Activated CD8-positive, alpha-beta T cell treated with anti-CD3 and anti-CD28 coated beads, Interleukin-2, amount 10 ng/mL, durations not matched to agents 7 days and 5 days (primary cell): ENCODE data around the gene DIS3L2. TPM values are rescaled to one million over a fixed set of nuclear protein-coding genes. Genes with fewer than 3 reads are reported as not detected.
"Not testable (repeated sequence)": the region's sequence is repeated elsewhere in the genome, so short reads cannot be mapped to it uniquely, and the experiment has no call there.

Experiments
- ATAC-seq: fragments of 150-1000 bp; cut with Tn5 transposase; one replicate; pipeline ENCODE4 v1.10.0; 2021; ENCODE audit warnings: moderate library complexity
- CTCF ChIA-PET: fragments of 350-600 bp; sonication (Branson Sonifier 250); formaldehyde crosslinking; loops from one replicate; lab custom pipeline; 2021; ENCODE audit warnings: antibody characterized with exemption; lab: Charles Lee
- POLR2A ChIA-PET: fragments of 350-600 bp; sonication (Branson Sonifier 250); formaldehyde crosslinking; loops from one replicate; lab custom pipeline; 2021; ENCODE audit warnings: antibody characterized with exemption; lab: Charles Lee
- DNase-seq: peaks from one replicate; pipeline ENCODE4 v3.0.0-alpha.2; 2020
- H3K27ac Mint-ChIP-seq: one replicate; pipeline ENCODE4 v1.8.0; 2021; ENCODE audit warnings: mild to moderate bottlenecking, mixed read lengths
- H3K27me3 Mint-ChIP-seq: one replicate; pipeline ENCODE4 v1.8.0; 2021; ENCODE audit warnings: low read depth, mixed read lengths
- H3K36me3 Mint-ChIP-seq: one replicate; pipeline ENCODE4 v1.8.0; 2021; ENCODE audit warnings: low read depth, mixed read lengths
- H3K4me1 Mint-ChIP-seq: one replicate; pipeline ENCODE4 v1.8.0; 2021; ENCODE audit warnings: low read depth, mixed read lengths
- H3K4me3 Mint-ChIP-seq: one replicate; pipeline ENCODE4 v1.8.0; 2021; ENCODE audit warnings: mild to moderate bottlenecking, mixed read lengths
- H3K9me3 Mint-ChIP-seq: one replicate; pipeline ENCODE4 v1.8.0; 2022; ENCODE audit warnings: mixed read lengths; ENCODE audit not compliant: insufficient read depth
- total RNA-seq, 2 experiments: library from RNA; stranded (reverse); gene quantifications; one replicate each; pipeline ENCODE4 v1.2.3, GENCODE V29; 2021

The DIS3L2 gene
- total RNA-seq, 2 experiments from 2014 or later = 32.2 to 36.2 TPM

GRCh38 chr2:232367016-232367415 is 405.5 kb downstream of the DIS3L2 start:
- ATAC-seq (no peak), DNase-seq (no peak)
- Mint-ChIP-seq H3K4me3 (no peak overlapping the region), H3K27ac (no peak overlapping the region), H3K4me1 (peaks cover 32% of the 10 kb centered on the region), H3K36me3 (no peaks in the 10 kb centered on the region), H3K27me3 (no peaks in the 10 kb centered on the region), H3K9me3 (no peaks in the 10 kb centered on the region)
- ChIA-PET POLR2A (no interaction called here), CTCF (interaction anchor here (0.8 to 1.5 kb wide), 4 partner anchors 24 to 467 kb away, joined by 3 read pairs; no protein-coding TSS in a partner anchor)

GRCh38 chr2:232367591-232368233 is 406.2 kb downstream of the DIS3L2 start:
- DNase-seq (no peak), ATAC-seq (no peak)
- no peaks in the 10 kb centered on the region for H3K36me3 Mint-ChIP-seq
- peaks cover 26% of the 10 kb centered on the region for H3K4me1 Mint-ChIP-seq
- no peak overlapping the region for H3K27ac Mint-ChIP-seq
- CTCF ChIA-PET = interaction anchor here (0.8 to 1.5 kb wide), 4 partner anchors 23 to 468 kb away, joined by 3 read pairs; no protein-coding TSS in a partner anchor
- no peak overlapping the region for H3K4me3 Mint-ChIP-seq
- H3K27me3 Mint-ChIP-seq = no peaks in the 10 kb centered on the region
- no peaks in the 10 kb centered on the region for H3K9me3 Mint-ChIP-seq
- POLR2A ChIA-PET = no interaction called here

- DNase-seq = no peak
- ChIA-PET POLR2A (no interaction called here), CTCF (interaction anchor here (1.9 kb wide), 1 partner anchor 71 kb away, joined by 4 read pairs; no protein-coding TSS in a partner anchor)
- Mint-ChIP-seq H3K4me3 (no peak overlapping the region), H3K27ac (no peak overlapping the region), H3K36me3 (no peaks in the 10 kb centered on the region), H3K4me1 (peaks cover 21% of the 10 kb centered on the region), H3K9me3 (no peaks in the 10 kb centered on the region), H3K27me3 (no peaks in the 10 kb centered on the region)
- no peak for ATAC-seq
Observed at GRCh38 chr2:232368311-232368731, 406.8 kb downstream of the DIS3L2 start.

- ATAC-seq (no peak), DNase-seq (no peak)
- no peak overlapping the region for H3K4me3 Mint-ChIP-seq
- ChIA-PET POLR2A (no interaction called here), CTCF (interaction anchor here (1.9 kb wide), 1 partner anchor 70 kb away, joined by 4 read pairs; no protein-coding TSS in a partner anchor)
- no peak overlapping the region for H3K27ac Mint-ChIP-seq
- H3K4me1 Mint-ChIP-seq = peaks cover 11% of the 10 kb centered on the region
- H3K27me3 Mint-ChIP-seq = no peaks in the 10 kb centered on the region
- no peaks in the 10 kb centered on the region for H3K9me3 Mint-ChIP-seq
- H3K36me3 Mint-ChIP-seq = no peaks in the 10 kb centered on the region
Observed at GRCh38 chr2:232369126-232369951, 407.8 kb downstream of the DIS3L2 start.

GRCh38 chr2:232370007-232370406 is 408.5 kb downstream of the DIS3L2 start:
- POLR2A ChIA-PET, H3K27ac Mint-ChIP-seq, H3K36me3 Mint-ChIP-seq, DNase-seq, H3K9me3 Mint-ChIP-seq, H3K27me3 Mint-ChIP-seq, H3K4me1 Mint-ChIP-seq, H3K4me3 Mint-ChIP-seq: not testable (repeated sequence)
- ATAC-seq = peak; percentile 28
- CTCF ChIA-PET = interaction anchor here (1.9 kb wide), 1 partner anchor 70 kb away, joined by 4 read pairs; no protein-coding TSS in a partner anchor

GRCh38 chr2:232372231-232373208 is 411.0 kb downstream of the DIS3L2 start:
- Mint-ChIP-seq H3K36me3 (no peaks in the 10 kb centered on the region), H3K4me3 (no peak overlapping the region), H3K4me1 (no peaks in the 10 kb centered on the region), H3K9me3 (no peaks in the 10 kb centered on the region), H3K27ac (no peak overlapping the region), H3K27me3 (no peaks in the 10 kb centered on the region)
- CTCF ChIA-PET = interaction anchor here (1.0 to 2.2 kb wide), 2 partner anchors 8 to 66 kb away, joined by 3 to 8 read pairs; no protein-coding TSS in a partner anchor
- ATAC-seq = no peak
- POLR2A ChIA-PET = no interaction called here
- DNase-seq = no peak

- ATAC-seq (no peak), DNase-seq (no peak)
- Mint-ChIP-seq H3K27me3 (no peaks in the 10 kb centered on the region), H3K36me3 (no peaks in the 10 kb centered on the region), H3K9me3 (no peaks in the 10 kb centered on the region), H3K4me3 (no peak overlapping the region), H3K27ac (no peak overlapping the region), H3K4me1 (no peaks in the 10 kb centered on the region)
- CTCF ChIA-PET = interaction anchor here (1.4 to 2.2 kb wide), 2 partner anchors 10 to 82 kb away, joined by 3 to 8 read pairs; no protein-coding TSS in a partner anchor
- POLR2A ChIA-PET = no interaction called here
Observed at GRCh38 chr2:232374356-232374755, 412.8 kb downstream of the DIS3L2 start.

- H3K36me3 Mint-ChIP-seq = no peaks in the 10 kb centered on the region
- no peaks in the 10 kb centered on the region for H3K4me1 Mint-ChIP-seq
- DNase-seq (no peak), ATAC-seq (no peak)
- H3K4me3 Mint-ChIP-seq = no peak overlapping the region
- H3K9me3 Mint-ChIP-seq = no peaks in the 10 kb centered on the region
- ChIA-PET CTCF (no interaction called here), POLR2A (no interaction called here)
- H3K27me3 Mint-ChIP-seq = no peaks in the 10 kb centered on the region
- no peak overlapping the region for H3K27ac Mint-ChIP-seq
Observed at GRCh38 chr2:232375164-232375563, 413.7 kb downstream of the DIS3L2 start.

GRCh38 chr2:232376260-232376659 is 414.7 kb downstream of the DIS3L2 start:
- DNase-seq (no peak), ATAC-seq (no peak)
- Mint-ChIP-seq H3K36me3 (no peaks in the 10 kb centered on the region), H3K27me3 (no peaks in the 10 kb centered on the region), H3K4me1 (no peaks in the 10 kb centered on the region), H3K9me3 (no peaks in the 10 kb centered on the region), H3K27ac (no peak overlapping the region), H3K4me3 (no peak overlapping the region)
- POLR2A ChIA-PET = no interaction called here
- CTCF ChIA-PET = no interaction called here

GRCh38 chr2:232376713-232377112 is 415.2 kb downstream of the DIS3L2 start:
- DNase-seq = no peak
- Mint-ChIP-seq H3K4me3 (no peak overlapping the region), H3K9me3 (no peaks in the 10 kb centered on the region), H3K27me3 (peaks cover under 1% of the 10 kb centered on the region), H3K27ac (no peak overlapping the region), H3K4me1 (peaks cover under 1% of the 10 kb centered on the region), H3K36me3 (no peaks in the 10 kb centered on the region)
- no peak for ATAC-seq
- ChIA-PET CTCF (interaction anchor here (1.4 kb wide), 1 partner anchor 13 kb away, joined by 3 read pairs; no protein-coding TSS in a partner anchor), POLR2A (no interaction called here)

GRCh38 chr2:232377319-232377718 is 415.8 kb downstream of the DIS3L2 start:
- CTCF ChIA-PET = interaction anchor here (1.4 kb wide), 1 partner anchor 14 kb away, joined by 3 read pairs; no protein-coding TSS in a partner anchor
- no peaks in the 10 kb centered on the region for H3K36me3 Mint-ChIP-seq
- no peak overlapping the region for H3K27ac Mint-ChIP-seq
- H3K9me3 Mint-ChIP-seq = no peaks in the 10 kb centered on the region
- ATAC-seq (no peak), DNase-seq (no peak)
- POLR2A ChIA-PET = interaction anchor here (0.6 kb wide), 2 partner anchors 23 to 76 kb away, joined by 3 to 4 read pairs; no protein-coding TSS in a partner anchor
- H3K4me3 Mint-ChIP-seq = no peak overlapping the region
- peaks cover 2% of the 10 kb centered on the region for H3K4me1 Mint-ChIP-seq
- H3K27me3 Mint-ChIP-seq = peaks cover 2% of the 10 kb centered on the region
